Stimulated activated naive CD8-positive, alpha-beta T cell treated with anti-CD3 and anti-CD28 coated beads, Interleukin-15, Interleukin-2, amounts not matched to agents 100 ng/mL and 50 ng/mL, for 24 hours (primary cell): Measurements from ENCODE around the gene BRINP1.

Experiments
- H3K27ac Mint-ChIP-seq: one replicate; pipeline ENCODE4 v1.8.0; 2021; ENCODE audit warnings: mild to moderate bottlenecking, mixed read lengths
- H3K27me3 Mint-ChIP-seq: one replicate; pipeline ENCODE4 v1.8.0; 2021; ENCODE audit warnings: mixed read lengths
- H3K36me3 Mint-ChIP-seq: one replicate; pipeline ENCODE4 v1.8.0; 2021; ENCODE audit warnings: low read depth, mixed read lengths
- H3K4me1 Mint-ChIP-seq: one replicate; pipeline ENCODE4 v1.8.0; 2021; ENCODE audit warnings: low read depth, mixed read lengths
- H3K4me3 Mint-ChIP-seq: one replicate; pipeline ENCODE4 v1.8.0; 2021; ENCODE audit warnings: mild to moderate bottlenecking, mixed read lengths
- H3K9me3 Mint-ChIP-seq: one replicate; pipeline ENCODE4 v1.8.0; 2021; ENCODE audit warnings: mixed read lengths

Gene BRINP1

DNA sequence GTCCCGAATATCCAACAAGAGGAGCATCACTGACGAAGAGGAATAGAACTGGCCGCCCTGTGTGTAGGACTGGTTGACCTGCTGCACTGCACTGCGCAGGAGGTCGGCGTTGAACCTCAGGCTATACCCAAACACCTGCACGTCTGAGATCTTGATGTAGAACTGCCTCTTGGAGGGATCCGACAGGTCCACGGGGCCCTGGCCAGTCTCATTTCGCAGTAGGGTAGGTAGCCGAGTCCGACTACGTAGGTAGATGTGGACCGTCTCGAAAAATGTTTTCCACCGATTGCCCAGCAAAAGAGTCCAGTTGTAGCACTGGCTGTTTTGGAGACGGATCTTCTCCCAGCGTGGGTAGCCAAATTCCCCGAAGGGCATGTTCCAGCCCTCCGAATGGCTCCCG, 202.0 kb downstream of the BRINP1 start:
- Mint-ChIP-seq H3K4me3 (no peak overlapping the region), H3K36me3 (no peaks in the 10 kb centered on the region), H3K27me3 (no peaks in the 10 kb centered on the region), H3K4me1 (no peaks in the 10 kb centered on the region), H3K9me3 (peaks cover 15% of the 10 kb centered on the region), H3K27ac (no peak overlapping the region)

DNA sequence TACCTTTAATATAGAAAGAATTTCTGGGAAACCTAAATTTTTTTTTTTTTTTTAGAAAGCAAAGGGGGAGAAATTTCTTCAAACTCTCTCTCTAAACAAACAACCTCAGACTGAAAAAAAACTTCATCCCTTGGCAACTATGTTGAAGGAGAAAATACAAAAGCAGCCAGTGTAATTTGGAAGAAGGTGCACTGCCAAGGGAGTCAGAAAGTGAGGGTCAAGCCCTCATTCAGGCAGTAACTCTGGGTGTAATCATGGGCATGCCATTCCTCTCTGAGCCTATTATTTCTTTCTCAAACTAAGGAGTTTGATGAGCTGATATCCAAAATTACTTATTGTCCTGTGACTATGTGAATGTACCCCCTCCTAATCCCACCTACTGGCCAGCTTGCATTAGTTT, 203.1 kb downstream of the BRINP1 start:
- no peaks in the 10 kb centered on the region for H3K27me3 Mint-ChIP-seq
- H3K27ac Mint-ChIP-seq: no peak overlapping the region
- H3K36me3 Mint-ChIP-seq: no peaks in the 10 kb centered on the region
- no peaks in the 10 kb centered on the region for H3K4me1 Mint-ChIP-seq
- H3K9me3 Mint-ChIP-seq: peaks cover 15% of the 10 kb centered on the region
- no peak overlapping the region for H3K4me3 Mint-ChIP-seq

DNA sequence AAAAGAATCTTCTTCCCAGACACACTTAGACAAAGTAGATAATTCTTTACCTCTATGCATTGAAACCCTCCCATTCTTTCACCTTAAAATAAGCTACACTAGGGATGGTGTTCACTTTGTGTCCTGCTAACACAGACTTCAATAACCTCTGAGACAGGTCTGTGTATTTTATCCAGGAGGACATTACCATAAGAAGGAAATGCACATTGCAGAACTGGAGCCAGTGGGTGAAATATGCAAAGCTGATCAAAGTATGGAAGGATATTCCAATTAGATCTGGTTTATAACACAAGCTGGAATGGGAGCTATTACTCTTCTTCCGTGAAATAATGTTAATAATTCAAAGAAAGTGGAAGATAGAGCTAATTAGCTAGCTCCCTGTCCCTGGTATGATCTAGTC, 204.1 kb downstream of the BRINP1 start:
- Mint-ChIP-seq H3K36me3 (no peaks in the 10 kb centered on the region), H3K9me3 (peaks cover 15% of the 10 kb centered on the region), H3K27ac (no peak overlapping the region), H3K4me1 (no peaks in the 10 kb centered on the region), H3K27me3 (no peaks in the 10 kb centered on the region), H3K4me3 (no peak overlapping the region)

DNA sequence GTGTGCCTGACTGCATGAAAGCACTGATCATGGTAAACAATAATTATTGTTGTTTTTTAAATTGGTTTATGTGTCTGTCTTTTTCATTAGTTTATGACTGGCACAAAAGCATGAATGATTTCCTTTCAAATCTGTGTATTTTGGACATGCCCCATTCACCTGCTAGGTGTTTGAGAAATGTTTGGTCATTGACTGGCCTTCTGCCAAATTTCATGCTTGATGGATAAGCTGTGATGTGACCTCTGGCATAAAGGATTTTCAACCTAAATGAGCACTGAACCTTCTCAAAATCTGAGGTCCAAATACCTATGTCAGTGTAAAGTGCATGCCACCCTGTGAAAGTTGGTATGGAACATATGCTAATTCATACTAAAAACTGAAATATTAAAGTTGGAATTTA, 204.5 kb downstream of the BRINP1 start:
- no peaks in the 10 kb centered on the region for H3K27me3 Mint-ChIP-seq
- peaks cover 15% of the 10 kb centered on the region for H3K9me3 Mint-ChIP-seq
- H3K27ac Mint-ChIP-seq: no peak overlapping the region
- H3K4me1 Mint-ChIP-seq: no peaks in the 10 kb centered on the region
- no peaks in the 10 kb centered on the region for H3K36me3 Mint-ChIP-seq
- H3K4me3 Mint-ChIP-seq: no peak overlapping the region

DNA sequence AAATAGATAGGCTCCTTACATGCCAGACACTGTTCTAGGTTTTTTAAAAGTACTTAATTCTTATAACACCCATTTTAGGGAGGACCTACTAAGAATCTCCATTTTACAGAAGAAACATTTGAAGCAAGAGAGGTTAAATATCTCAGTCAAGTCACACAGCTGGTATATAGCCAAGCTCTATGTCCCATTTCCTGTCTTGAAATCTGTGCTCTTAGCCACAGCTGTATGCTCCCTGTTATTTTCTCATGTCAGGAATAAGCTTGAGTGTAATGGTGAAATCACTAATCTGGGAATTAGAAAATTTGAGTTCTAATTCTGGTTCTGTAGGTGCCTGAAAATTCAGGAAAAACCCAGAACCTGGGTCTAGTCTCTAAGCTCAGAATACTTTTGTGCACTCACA, 208.7 kb downstream of the BRINP1 start:
- Mint-ChIP-seq H3K9me3 (no peaks in the 10 kb centered on the region), H3K36me3 (no peaks in the 10 kb centered on the region)

DNA sequence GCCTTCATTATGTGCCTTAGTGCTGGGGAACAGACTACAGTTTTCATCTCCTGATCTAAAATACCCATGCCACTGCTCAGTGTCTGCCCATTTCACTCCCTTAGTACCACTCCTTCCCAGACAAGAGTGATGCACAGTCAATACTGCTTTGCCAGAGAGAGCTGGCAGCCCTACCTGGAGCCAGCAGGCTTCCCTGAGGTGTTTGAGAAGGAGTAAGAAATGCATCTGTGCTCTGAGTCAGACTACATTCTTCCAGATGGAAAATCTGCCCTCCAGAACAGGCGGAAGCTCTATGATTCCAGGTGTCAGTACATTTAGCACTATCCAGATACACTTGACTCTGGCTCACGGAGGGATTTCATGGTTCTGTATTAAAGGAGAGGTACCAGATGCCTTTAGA, 209.8 kb downstream of the BRINP1 start:
- no peak overlapping the region for H3K27ac Mint-ChIP-seq
- no peaks in the 10 kb centered on the region for H3K9me3 Mint-ChIP-seq
- H3K4me3 Mint-ChIP-seq: no peak overlapping the region
- no peaks in the 10 kb centered on the region for H3K27me3 Mint-ChIP-seq
- H3K4me1 Mint-ChIP-seq: no peaks in the 10 kb centered on the region
- no peaks in the 10 kb centered on the region for H3K36me3 Mint-ChIP-seq

More for the DNA sequence above, 208.7 kb downstream of the BRINP1 start:
- no peaks in the 10 kb centered on the region for H3K27me3 Mint-ChIP-seq
- no peaks in the 10 kb centered on the region for H3K4me1 Mint-ChIP-seq
- H3K4me3 Mint-ChIP-seq: no peak overlapping the region
- H3K27ac Mint-ChIP-seq: no peak overlapping the region

DNA sequence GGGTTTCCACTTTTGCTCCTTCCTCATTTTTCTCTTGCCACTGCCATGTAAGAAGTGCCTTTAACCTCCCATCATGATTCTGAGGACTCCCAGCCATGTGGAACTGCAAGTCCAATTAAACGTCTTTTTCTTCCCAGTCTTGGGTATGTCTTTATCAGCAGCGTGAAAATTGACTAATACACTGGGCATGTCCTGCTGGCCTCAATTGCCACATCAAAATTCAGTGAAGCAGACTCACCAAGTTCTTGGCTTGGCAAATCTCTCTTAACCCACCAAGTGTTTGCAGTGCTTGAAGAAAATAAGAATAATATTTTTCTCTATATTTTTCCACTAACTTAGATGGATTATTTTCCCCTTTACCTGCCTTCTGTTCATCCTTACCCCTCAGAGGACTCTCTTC, 212.0 kb downstream of the BRINP1 start:
- Mint-ChIP-seq H3K4me3 (no peak overlapping the region), H3K4me1 (no peaks in the 10 kb centered on the region)

DNA sequence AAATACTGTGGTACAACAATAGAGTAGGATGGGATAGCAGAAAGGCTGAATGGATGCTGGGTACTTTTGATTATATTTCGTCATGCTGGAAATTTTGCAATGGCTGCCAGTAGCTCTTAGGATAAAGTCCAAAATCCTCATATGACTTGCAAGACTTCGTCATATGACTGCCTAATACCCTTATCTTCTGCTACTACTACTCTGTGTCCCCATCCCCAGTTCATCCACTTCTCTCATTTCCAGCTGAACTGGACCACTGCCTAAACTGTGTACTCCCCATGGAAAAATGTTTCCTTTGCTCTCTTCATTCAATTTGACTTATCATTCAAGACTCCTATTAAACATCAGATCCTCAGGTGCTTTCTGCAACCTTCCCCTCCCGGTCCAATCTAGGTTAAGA, 212.9 kb downstream of the BRINP1 start:
- H3K27me3 Mint-ChIP-seq: no peaks in the 10 kb centered on the region
- no peak overlapping the region for H3K4me3 Mint-ChIP-seq
- no peaks in the 10 kb centered on the region for H3K4me1 Mint-ChIP-seq
- no peaks in the 10 kb centered on the region for H3K9me3 Mint-ChIP-seq
- H3K27ac Mint-ChIP-seq: no peak overlapping the region
- H3K36me3 Mint-ChIP-seq: no peaks in the 10 kb centered on the region

More for the DNA sequence above, 212.0 kb downstream of the BRINP1 start:
- Mint-ChIP-seq H3K27me3 (no peaks in the 10 kb centered on the region), H3K36me3 (no peaks in the 10 kb centered on the region), H3K27ac (no peak overlapping the region), H3K9me3 (no peaks in the 10 kb centered on the region)

DNA sequence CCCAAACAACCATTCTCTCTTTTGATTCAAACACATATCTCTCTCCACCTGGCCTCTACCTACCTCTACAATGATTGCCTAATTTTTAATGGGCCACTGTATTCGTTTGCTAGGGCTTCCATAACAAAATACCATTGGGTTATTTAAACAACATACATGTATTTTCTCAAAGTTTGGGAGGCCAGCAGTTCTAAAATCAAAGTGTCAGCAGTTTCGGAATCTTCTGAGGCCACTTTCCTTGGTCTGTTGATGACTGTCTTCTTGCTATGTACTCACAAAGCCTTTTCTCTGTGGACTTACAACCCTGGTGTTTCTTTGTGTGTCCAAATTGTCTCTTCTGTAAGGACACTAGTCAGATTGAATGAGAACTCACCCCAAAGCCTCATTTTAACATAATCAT, 214.7 kb downstream of the BRINP1 start:
- H3K9me3 Mint-ChIP-seq: no peaks in the 10 kb centered on the region
- no peaks in the 10 kb centered on the region for H3K4me1 Mint-ChIP-seq
- H3K36me3 Mint-ChIP-seq: no peaks in the 10 kb centered on the region
- no peak overlapping the region for H3K27ac Mint-ChIP-seq
- H3K4me3 Mint-ChIP-seq: no peak overlapping the region
- H3K27me3 Mint-ChIP-seq: no peaks in the 10 kb centered on the region

DNA sequence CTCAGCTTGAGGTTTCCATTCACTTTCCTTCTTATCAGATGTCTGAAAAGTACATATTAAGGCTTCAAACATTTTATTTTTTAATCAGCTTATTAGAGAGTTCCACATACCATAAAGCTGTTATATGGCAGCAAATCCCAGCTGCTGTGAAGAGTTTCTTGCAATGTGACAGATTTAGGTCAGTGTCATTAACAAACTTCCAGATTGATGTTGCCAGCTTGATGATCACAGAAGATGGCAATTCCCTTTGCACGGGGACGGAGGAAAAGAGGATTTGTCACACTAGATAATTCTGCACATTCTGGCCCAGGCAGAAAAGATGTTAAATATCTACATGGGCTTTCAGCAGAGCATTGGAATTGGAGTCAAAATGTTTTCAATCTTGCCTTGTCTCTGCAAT, 215.8 kb downstream of the BRINP1 start:
- Mint-ChIP-seq H3K36me3 (no peaks in the 10 kb centered on the region), H3K4me1 (no peaks in the 10 kb centered on the region), H3K4me3 (no peak overlapping the region), H3K27ac (no peak overlapping the region), H3K9me3 (no peaks in the 10 kb centered on the region), H3K27me3 (no peaks in the 10 kb centered on the region)

DNA sequence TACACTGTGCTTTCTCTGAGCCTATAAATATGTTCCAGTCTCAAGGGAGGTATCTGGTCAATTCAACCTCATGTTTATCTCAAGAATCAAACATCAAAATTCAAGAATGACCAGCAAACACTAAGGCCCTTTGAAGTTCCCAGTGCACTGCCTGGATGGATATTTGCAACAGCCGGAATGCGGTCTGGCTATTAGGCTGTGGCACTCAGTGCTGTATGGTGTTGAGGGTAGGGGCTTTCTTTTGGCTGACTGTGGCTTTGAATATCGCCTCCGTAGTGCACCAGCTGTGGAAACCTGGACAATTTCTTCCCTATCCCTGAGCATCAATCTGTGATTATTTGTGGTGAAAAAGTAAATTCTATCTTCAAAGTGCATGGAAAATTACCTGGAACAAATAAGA, 220.4 kb downstream of the BRINP1 start:
- no peaks in the 10 kb centered on the region for H3K9me3 Mint-ChIP-seq
- H3K4me1 Mint-ChIP-seq: no peaks in the 10 kb centered on the region
- no peaks in the 10 kb centered on the region for H3K36me3 Mint-ChIP-seq
- no peak overlapping the region for H3K4me3 Mint-ChIP-seq
- H3K27ac Mint-ChIP-seq: no peak overlapping the region
- H3K27me3 Mint-ChIP-seq: no peaks in the 10 kb centered on the region

DNA sequence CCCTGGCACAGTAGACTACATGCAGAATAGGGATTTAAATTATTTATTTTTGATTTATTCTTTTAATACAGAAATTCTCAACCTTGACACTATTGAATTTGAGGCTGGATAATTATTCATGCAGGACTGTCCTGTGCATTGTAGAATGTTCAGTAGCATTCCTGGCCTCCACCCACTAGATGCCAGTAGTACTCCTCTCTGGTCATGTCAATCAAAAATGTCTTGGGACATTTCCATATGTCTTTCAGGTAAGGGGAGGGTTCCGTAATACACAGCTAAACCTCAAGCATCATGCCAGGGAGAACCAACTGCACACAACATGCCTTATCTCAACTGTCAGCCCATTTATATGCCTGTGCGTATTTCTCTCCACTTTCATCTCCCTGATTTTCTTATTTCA, 231.8 kb downstream of the BRINP1 start:
- no peak overlapping the region for H3K27ac Mint-ChIP-seq
- H3K4me3 Mint-ChIP-seq: no peak overlapping the region
- no peaks in the 10 kb centered on the region for H3K27me3 Mint-ChIP-seq
- H3K9me3 Mint-ChIP-seq: peaks cover 6% of the 10 kb centered on the region
- H3K36me3 Mint-ChIP-seq: no peaks in the 10 kb centered on the region
- H3K4me1 Mint-ChIP-seq: no peaks in the 10 kb centered on the region

DNA sequence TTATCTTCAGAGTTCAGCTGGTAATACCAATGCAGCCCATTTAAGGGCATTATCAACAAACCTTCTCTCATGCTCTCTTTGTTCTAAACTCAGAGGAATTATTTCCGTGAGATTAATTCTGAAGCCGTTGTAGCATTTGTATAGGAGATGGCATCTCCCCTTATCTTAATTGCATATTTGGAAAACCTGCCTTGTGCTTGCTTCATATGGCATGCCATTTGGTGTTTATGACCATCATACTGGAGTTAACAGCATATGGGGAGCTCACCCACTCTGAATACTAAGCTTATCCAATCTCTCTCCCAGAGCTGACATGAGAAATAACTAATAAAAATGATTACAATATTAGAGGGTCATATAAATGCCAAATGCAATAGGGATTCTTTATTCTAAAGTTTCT, 243.2 kb downstream of the BRINP1 start:
- peaks cover 3% of the 10 kb centered on the region for H3K27me3 Mint-ChIP-seq
- H3K4me1 Mint-ChIP-seq: no peaks in the 10 kb centered on the region
- H3K9me3 Mint-ChIP-seq: peaks cover 11% of the 10 kb centered on the region
- no peak overlapping the region for H3K27ac Mint-ChIP-seq
- no peak overlapping the region for H3K4me3 Mint-ChIP-seq
- H3K36me3 Mint-ChIP-seq: no peaks in the 10 kb centered on the region

DNA sequence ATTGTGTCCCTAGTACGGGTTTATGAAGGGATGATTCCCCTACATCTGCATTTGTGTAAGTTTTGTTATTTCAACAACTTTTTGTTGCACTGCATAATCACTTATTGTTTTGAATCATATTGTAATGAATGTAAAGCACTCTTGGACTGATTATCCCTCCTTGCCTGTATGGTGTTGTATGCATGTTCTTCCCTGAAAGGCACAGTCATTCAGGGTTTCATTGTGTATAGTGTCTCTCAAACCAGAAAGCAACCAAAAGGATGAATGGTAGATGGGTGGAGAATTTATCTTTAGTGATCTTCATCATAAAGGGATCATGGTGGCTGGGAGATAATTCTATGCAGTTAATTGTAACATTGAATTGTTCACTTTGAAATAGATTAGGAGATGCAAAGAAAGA, 247.3 kb downstream of the BRINP1 start:
- H3K27me3 Mint-ChIP-seq: no peaks in the 10 kb centered on the region
- no peaks in the 10 kb centered on the region for H3K36me3 Mint-ChIP-seq
- no peak overlapping the region for H3K4me3 Mint-ChIP-seq
- H3K27ac Mint-ChIP-seq: no peak overlapping the region
- peaks cover 14% of the 10 kb centered on the region for H3K9me3 Mint-ChIP-seq
- no peaks in the 10 kb centered on the region for H3K4me1 Mint-ChIP-seq

DNA sequence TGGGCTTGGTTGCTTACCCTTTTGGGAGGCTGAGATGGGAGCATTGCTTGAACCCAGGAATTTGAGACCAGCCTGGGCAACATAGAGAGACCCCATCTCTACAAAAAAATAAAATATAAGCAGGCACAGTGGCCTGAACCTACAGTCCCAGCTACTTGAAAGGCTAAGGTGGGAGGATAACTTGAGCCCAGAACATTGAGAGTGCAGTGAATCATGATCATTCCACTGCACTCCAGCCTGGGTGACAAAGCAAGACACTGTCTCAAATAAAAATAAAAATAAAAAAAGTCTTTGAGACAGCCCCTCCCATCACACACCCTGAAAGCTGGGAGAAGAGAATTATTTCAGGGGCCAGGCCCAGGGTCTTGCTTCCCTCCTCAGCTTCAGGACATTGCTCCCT, 251.8 kb downstream of the BRINP1 start:
- Mint-ChIP-seq H3K9me3 (peaks cover 24% of the 10 kb centered on the region), H3K4me3 (no peak overlapping the region), H3K4me1 (no peaks in the 10 kb centered on the region), H3K27me3 (no peaks in the 10 kb centered on the region), H3K27ac (no peak overlapping the region), H3K36me3 (no peaks in the 10 kb centered on the region)
